Measurements from ENCODE around the gene CCDC88C. TPM values are rescaled to one million over a fixed set of nuclear protein-coding genes. Genes with fewer than 3 reads are reported as not detected.

Gene CCDC88C
- total RNA-seq, 2 donors from 2014 or later, result 32.5 to 54.4 TPM

GRCh38 chr14:91284791-91285548, 132.7 kb downstream of the CCDC88C start:
- DNase-seq (ENCODE audit: low spot score), result no peak
- Histone ChIP-seq H3K36me3 (no peaks in the 10 kb centered on the region), H3K27ac (peak overlapping the region; percentile 4 to 18), H3K27me3 (replicated peaks; ENCODE audit: insufficient read depth) (no peaks in the 10 kb centered on the region), H3K9me3 (no peaks in the 10 kb centered on the region), H3K4me1 (replicated peaks) (no peaks in the 10 kb centered on the region), H3K4me3 (no peak overlapping the region)
- TF ChIP-seq POLR2A (IDR thresholded peaks at IDR 0.05), result no peak
- peak; percentile 23 for TF ChIP-seq POLR2AphosphoS5 (IDR thresholded peaks at IDR 0.05)
- WGBS, result 38% methylated on average over 14 of the region's 14 CpGs
- intact Hi-C loops (cut with DNase I), result loop anchor here (5.0 to 10.0 kb wide), 2 partner anchors 220 to 383 kb away; partner anchors contain the start of gene RPS6KA5

- H3K9me3 ChIP-seq, result no peaks in the 10 kb centered on the region
- no peak overlapping the region for H3K4me3 ChIP-seq
- no peaks in the 10 kb centered on the region for H3K4me1 ChIP-seq (replicated peaks)
- H3K27ac ChIP-seq, result peak overlapping the region in 1 of 2 donors; percentile 3
- H3K27me3 ChIP-seq (replicated peaks; ENCODE audit: insufficient read depth), result no peaks in the 10 kb centered on the region
- no peak for DNase-seq (ENCODE audit: low spot score)
- intact Hi-C loops (cut with DNase I), result loop anchor here (5.0 to 10.0 kb wide), 2 partner anchors 219 to 382 kb away; partner anchors contain the start of gene RPS6KA5
- H3K36me3 ChIP-seq, result no peaks in the 10 kb centered on the region
- 52% methylated on average over 13 of the region's 13 CpGs for WGBS
- TF ChIP-seq POLR2A (IDR thresholded peaks at IDR 0.05), result no peak
- no peak for TF ChIP-seq POLR2AphosphoS5 (IDR thresholded peaks at IDR 0.05)
- TF ChIP-seq CTCF (IDR thresholded peaks at IDR 0.05), result no peak
Measured at GRCh38 chr14:91284146-91284790, 133.4 kb downstream of the CCDC88C start.

- no peaks in the 10 kb centered on the region for H3K9me3 ChIP-seq
- no peak overlapping the region for H3K27ac ChIP-seq
- H3K27me3 ChIP-seq (replicated peaks; ENCODE audit: insufficient read depth), result no peaks in the 10 kb centered on the region
- no peak for DNase-seq (ENCODE audit: low spot score)
- WGBS, result 81% methylated on average over 4 of the region's 4 CpGs
- no peak overlapping the region for H3K4me3 ChIP-seq
- H3K36me3 ChIP-seq, result no peaks in the 10 kb centered on the region
- intact Hi-C loops (cut with DNase I), result loop anchor here (5.0 to 10.0 kb wide), 2 partner anchors 219 to 381 kb away; partner anchors contain the start of gene RPS6KA5
- TF ChIP-seq POLR2AphosphoS5 (IDR thresholded peaks at IDR 0.05), result no peak
- no peak for TF ChIP-seq CTCF (IDR thresholded peaks at IDR 0.05)
- TF ChIP-seq POLR2A (IDR thresholded peaks at IDR 0.05), result no peak
- H3K4me1 ChIP-seq (replicated peaks), result no peaks in the 10 kb centered on the region
Measured at GRCh38 chr14:91283666-91284065, 134.0 kb downstream of the CCDC88C start.

- Histone ChIP-seq H3K27ac (no peak overlapping the region), H3K36me3 (no peaks in the 10 kb centered on the region), H3K4me1 (replicated peaks) (no peaks in the 10 kb centered on the region), H3K4me3 (no peak overlapping the region), H3K9me3 (no peaks in the 10 kb centered on the region), H3K27me3 (replicated peaks; ENCODE audit: insufficient read depth) (no peaks in the 10 kb centered on the region)
- no peak for DNase-seq (ENCODE audit: low spot score)
- TF ChIP-seq CTCF (IDR thresholded peaks at IDR 0.05) (no peak), POLR2AphosphoS5 (IDR thresholded peaks at IDR 0.05) (no peak), POLR2A (IDR thresholded peaks at IDR 0.05) (no peak)
- intact Hi-C loops (cut with DNase I), result loop anchor here (5.0 to 10.0 kb wide), 2 partner anchors 218 to 381 kb away; partner anchors contain the start of gene RPS6KA5
- 97% methylated on average over 12 of the region's 14 CpGs for WGBS
Measured at GRCh38 chr14:91282954-91283645, 134.5 kb downstream of the CCDC88C start.

DNA sequence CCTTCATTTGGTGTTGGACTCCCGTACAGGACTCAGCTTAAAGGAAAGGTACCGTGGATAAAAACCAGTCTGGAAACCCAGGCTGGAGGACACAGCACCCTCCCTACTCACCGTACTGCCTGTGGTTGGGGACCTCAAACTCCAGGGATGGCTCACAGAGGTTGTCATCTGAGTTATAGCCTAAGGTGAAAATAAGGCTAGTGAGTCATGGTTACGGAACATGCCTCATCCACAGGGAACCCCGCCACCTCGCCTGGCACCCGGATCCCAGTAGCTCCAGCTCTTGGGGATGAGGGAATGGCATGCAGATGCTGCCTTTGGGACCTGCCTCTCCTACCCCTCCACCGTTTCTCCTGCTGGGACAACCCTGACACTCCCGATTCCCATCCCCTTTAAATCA, 136.3 kb downstream of the CCDC88C start:
- no peak overlapping the region for H3K4me3 ChIP-seq
- intact Hi-C loops (cut with DNase I), result loop anchor here (5.0 to 10.0 kb wide), 2 partner anchors 217 to 379 kb away; partner anchors contain the start of gene RPS6KA5
- no peaks in the 10 kb centered on the region for H3K36me3 ChIP-seq
- no peaks in the 10 kb centered on the region for H3K27me3 ChIP-seq (replicated peaks; ENCODE audit: insufficient read depth)
- H3K27ac ChIP-seq, result no peak overlapping the region
- no peak for DNase-seq (ENCODE audit: low spot score)
- no peaks in the 10 kb centered on the region for H3K9me3 ChIP-seq
- WGBS, result 92% methylated on average over 9 of the region's 9 CpGs
- H3K4me1 ChIP-seq (replicated peaks), result no peaks in the 10 kb centered on the region
- TF ChIP-seq CTCF (IDR thresholded peaks at IDR 0.05) (no peak), POLR2A (IDR thresholded peaks at IDR 0.05) (no peak), POLR2AphosphoS5 (IDR thresholded peaks at IDR 0.05) (no peak)

All from prostate gland (tissue), 2 donors.